CD8-positive, alpha-beta memory T cell (primary cell): ENCODE data around the gene SNCAIP. TPM values are rescaled to one million over a fixed set of nuclear protein-coding genes. Genes with fewer than 3 reads are reported as not detected.

Source experiments
- CTCF ChIA-PET: fragments of 350-600 bp; sonication (Branson Sonifier 250); formaldehyde crosslinking; loops from one replicate; lab custom pipeline; 2021; ENCODE audit warnings: antibody characterized with exemption; lab: Charles Lee
- POLR2A ChIA-PET: fragments of 350-600 bp; sonication (Branson Sonifier 250); formaldehyde crosslinking; loops from one replicate; lab custom pipeline; 2021; ENCODE audit warnings: antibody characterized with exemption; lab: Charles Lee
- DNase-seq, 5 donors: peaks; one replicate each; pipeline versions ENCODE4 v3.0.0 to v3.0.0-alpha.2; 2020 to 2022; ENCODE audit warnings: mixed read lengths in 1 of 5
- H3K27ac ChIP-seq: one replicate; pipeline ENCODE4 v1.7.0; 2013; ENCODE audit warnings: low read depth, mild to moderate bottlenecking, low read length, moderate library complexity
- H3K27me3 ChIP-seq: 2 replicates; pipeline ENCODE4 v1.7.0; 2013; ENCODE audit warnings: low read length, mild to moderate bottlenecking; ENCODE audit not compliant: insufficient read depth, poor library complexity, severe bottlenecking
- H3K36me3 ChIP-seq: 2 replicates; pipeline ENCODE4 v1.7.0; 2013; ENCODE audit warnings: mild to moderate bottlenecking, low read length, moderate library complexity; ENCODE audit not compliant: insufficient read depth
- H3K4me1 ChIP-seq: 2 replicates; pipeline ENCODE4 v1.7.0; 2013; ENCODE audit warnings: mild to moderate bottlenecking, low read length, moderate library complexity; ENCODE audit not compliant: insufficient read depth
- H3K4me3 ChIP-seq: 2 replicates; pipeline ENCODE4 v1.7.0; 2013; ENCODE audit warnings: mild to moderate bottlenecking, low read length
- H3K9me3 ChIP-seq: 2 replicates; pipeline ENCODE4 v1.7.0; 2013; ENCODE audit warnings: mild to moderate bottlenecking, low read length
- H3K27ac Mint-ChIP-seq, 8 donors: one replicate each; pipeline ENCODE4 v1.8.0; 2020 to 2021; ENCODE audit warnings: mixed read lengths in 8 of 8, mild to moderate bottlenecking in 6 of 8, inconsistent platforms in 3 of 8, moderate library complexity in 3 of 8
- H3K27me3 Mint-ChIP-seq, 2 donors: one replicate each; pipeline ENCODE4 v1.8.0; 2020 to 2021; ENCODE audit warnings: mixed read lengths in 2 of 2, mild to moderate bottlenecking in 1 of 2, moderate library complexity in 1 of 2
- H3K36me3 Mint-ChIP-seq, 3 donors: one replicate each; pipeline ENCODE4 v1.8.0; 2020 to 2021; ENCODE audit warnings: mixed read lengths in 3 of 3, inconsistent platforms in 1 of 3, mild to moderate bottlenecking in 1 of 3
- H3K4me1 Mint-ChIP-seq, 3 donors: one replicate each; pipeline ENCODE4 v1.8.0; 2020 to 2021; ENCODE audit warnings: mixed read lengths in 3 of 3, inconsistent platforms in 1 of 3, mild to moderate bottlenecking in 1 of 3
- H3K4me3 Mint-ChIP-seq, 7 donors: one replicate each; pipeline ENCODE4 v1.8.0; 2020 to 2021; ENCODE audit warnings: mixed read lengths in 7 of 7, mild to moderate bottlenecking in 6 of 7, moderate library complexity in 4 of 7, inconsistent platforms in 2 of 7
- H3K9me3 Mint-ChIP-seq, 5 donors: one replicate each; pipeline ENCODE4 v1.8.0; 2020 to 2022; ENCODE audit warnings: mixed read lengths in 5 of 5, mild to moderate bottlenecking in 3 of 5, moderate library complexity in 2 of 5, inconsistent platforms in 1 of 5
- polyA plus RNA-seq: library from polyadenylated mRNA; unstranded; fragments of 300-500 nt; fragmentation: Illumina TruSeq; gene quantifications from one replicate; pipeline ENCODE4 v1.2.3, GENCODE V29; 2021
- total RNA-seq, 2 experiments: library from RNA; stranded (reverse); gene quantifications; one replicate each; pipeline ENCODE4 v1.2.3, GENCODE V29; 2021

SNCAIP gene
- total and polyA plus RNA-seq, 3 experiments from 2014 or later, result not detected

GRCh38 chr5:122304471-122305215 lies 7.4 kb upstream of the SNCAIP start:
- no peaks in the 10 kb centered on the region for H3K27me3 ChIP-seq
- peaks cover 0 to 9% (median 4%) of the 10 kb centered on the region in 5 donors for H3K9me3 Mint-ChIP-seq
- H3K36me3 ChIP-seq, result no peaks in the 10 kb centered on the region
- ChIA-PET CTCF (no interaction called here), POLR2A (no interaction called here)
- no peaks in the 10 kb centered on the region for H3K4me1 ChIP-seq
- no peak overlapping the region for H3K27ac ChIP-seq
- peaks cover 1 to 6% of the 10 kb centered on the region in 2 donors for H3K27me3 Mint-ChIP-seq
- H3K27ac Mint-ChIP-seq, result no peak overlapping the region
- no peak overlapping the region for H3K4me3 Mint-ChIP-seq
- no peaks in the 10 kb centered on the region for H3K9me3 ChIP-seq
- H3K4me3 ChIP-seq, result no peak overlapping the region
- no peak for DNase-seq
- no peaks in the 10 kb centered on the region for H3K4me1 Mint-ChIP-seq
- H3K36me3 Mint-ChIP-seq, result no peaks in the 10 kb centered on the region

DNA sequence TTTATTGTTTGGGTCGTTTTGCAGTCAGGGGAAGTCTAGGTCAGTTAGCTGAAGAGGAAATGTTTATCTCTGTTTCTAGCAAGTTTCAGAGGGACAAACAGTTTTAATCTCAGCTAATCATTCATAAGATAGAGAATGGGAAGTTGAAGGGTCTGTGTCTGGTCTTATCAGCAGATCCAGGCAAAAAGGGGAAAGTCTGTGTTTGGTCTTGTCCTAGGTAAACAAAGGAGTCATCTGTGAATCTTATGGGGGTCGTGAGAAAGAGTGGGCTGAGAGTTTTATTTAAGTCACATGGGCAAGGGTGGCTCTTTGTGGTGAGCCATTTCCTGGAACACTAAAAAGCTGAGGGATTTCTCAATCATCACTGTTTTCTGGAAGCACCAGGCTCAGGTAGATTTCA lies 5.6 kb upstream of the SNCAIP start:
- no peaks in the 10 kb centered on the region for H3K27me3 ChIP-seq
- H3K4me1 ChIP-seq, result no peaks in the 10 kb centered on the region
- H3K36me3 ChIP-seq, result no peaks in the 10 kb centered on the region
- no peak overlapping the region for H3K4me3 Mint-ChIP-seq
- no peaks in the 10 kb centered on the region for H3K4me1 Mint-ChIP-seq
- H3K9me3 ChIP-seq, result no peaks in the 10 kb centered on the region
- no peaks in the 10 kb centered on the region for H3K36me3 Mint-ChIP-seq
- ChIA-PET CTCF (interaction anchor here (1.6 kb wide), 1 partner anchor 9 kb away, joined by 3 read pairs; no protein-coding TSS in a partner anchor), POLR2A (no interaction called here)
- peaks cover 15 to 24% of the 10 kb centered on the region in 2 donors for H3K27me3 Mint-ChIP-seq
- H3K27ac Mint-ChIP-seq, result no peak overlapping the region
- peaks cover 0 to 10% (median 5%) of the 10 kb centered on the region in 5 donors for H3K9me3 Mint-ChIP-seq
- H3K27ac ChIP-seq, result no peak overlapping the region
- H3K4me3 ChIP-seq, result no peak overlapping the region
- DNase-seq, result no peak

DNA sequence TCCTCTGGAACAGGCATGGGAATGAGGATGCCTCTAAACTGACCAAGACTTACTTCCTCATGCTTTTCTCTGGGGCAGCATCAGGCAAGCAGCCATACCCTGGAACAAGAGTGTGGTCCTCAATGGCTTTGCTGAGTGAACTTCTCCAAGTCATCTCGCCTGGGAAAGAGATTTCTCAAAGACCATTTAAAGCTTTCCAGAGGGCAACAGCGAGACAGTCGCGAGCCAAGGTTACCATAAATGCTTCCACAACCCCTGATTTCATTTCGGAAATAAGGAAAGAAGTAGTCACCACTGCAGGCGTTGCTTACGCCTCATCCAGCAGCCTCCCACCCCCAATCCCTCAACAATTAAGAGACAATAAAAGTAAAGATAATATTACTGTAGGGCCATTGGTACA lies 1.1 kb upstream of the SNCAIP start:
- peaks cover 8% of the 10 kb centered on the region for H3K27me3 ChIP-seq
- H3K36me3 Mint-ChIP-seq, result no peaks in the 10 kb centered on the region
- H3K4me1 ChIP-seq, result no peaks in the 10 kb centered on the region
- H3K9me3 ChIP-seq, result no peaks in the 10 kb centered on the region
- H3K27me3 Mint-ChIP-seq, result peaks cover 25 to 55% of the 10 kb centered on the region in 2 donors
- no peak for DNase-seq
- H3K36me3 ChIP-seq, result no peaks in the 10 kb centered on the region
- no peak overlapping the region for H3K4me3 ChIP-seq
- no peak overlapping the region for H3K27ac ChIP-seq
- no peak overlapping the region for H3K27ac Mint-ChIP-seq
- no peak overlapping the region for H3K4me3 Mint-ChIP-seq
- POLR2A ChIA-PET, result no interaction called here
- H3K9me3 Mint-ChIP-seq, result peaks cover 0 to 14% (median 6%) of the 10 kb centered on the region in 5 donors
- CTCF ChIA-PET, result no interaction called here
- peaks cover 2 to 10% (median 6%) of the 10 kb centered on the region in 3 donors for H3K4me1 Mint-ChIP-seq

DNA sequence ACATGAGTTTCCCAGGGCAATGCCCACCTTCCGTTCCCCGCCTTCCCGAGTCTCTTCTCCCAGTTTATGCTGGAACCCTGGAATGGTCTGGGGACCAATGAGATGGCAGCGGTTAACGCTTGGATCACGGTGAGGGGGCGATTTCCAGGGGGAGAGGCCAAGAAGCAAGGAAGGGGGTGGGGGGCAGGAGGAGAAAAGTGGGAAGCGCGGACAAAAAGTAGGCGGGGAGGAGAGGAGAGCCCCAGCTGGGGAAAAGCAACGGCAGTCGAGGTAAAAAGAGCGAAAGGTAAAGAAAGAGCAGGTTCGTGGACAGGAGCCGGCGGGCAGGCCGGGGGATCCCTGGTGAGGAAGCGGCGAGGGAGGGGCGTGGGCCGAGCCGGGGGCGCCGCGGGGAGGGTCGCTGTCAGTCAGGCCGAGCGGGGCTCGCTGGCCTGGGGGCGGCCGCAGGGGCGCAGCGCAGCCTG lies 508 bp upstream of the SNCAIP start:
- ChIA-PET POLR2A (no interaction called here), CTCF (no interaction called here)
- Mint-ChIP-seq H3K27ac (no peak overlapping the region), H3K9me3 (peaks cover 0 to 10% (median 5%) of the 10 kb centered on the region in 5 donors), H3K36me3 (no peaks in the 10 kb centered on the region), H3K27me3 (peaks cover 25 to 55% of the 10 kb centered on the region in 2 donors), H3K4me3 (no peak overlapping the region), H3K4me1 (peaks cover 2 to 10% (median 6%) of the 10 kb centered on the region in 3 donors)
- Histone ChIP-seq H3K9me3 (no peaks in the 10 kb centered on the region), H3K4me1 (no peaks in the 10 kb centered on the region), H3K27me3 (peaks cover 8% of the 10 kb centered on the region), H3K27ac (no peak overlapping the region), H3K36me3 (no peaks in the 10 kb centered on the region), H3K4me3 (no peak overlapping the region)
- no peak for DNase-seq

- ChIA-PET CTCF (no interaction called here), POLR2A (no interaction called here)
- H3K4me3 ChIP-seq, result no peak overlapping the region
- no peaks in the 10 kb centered on the region for H3K36me3 Mint-ChIP-seq
- peaks cover 2 to 10% (median 6%) of the 10 kb centered on the region in 3 donors for H3K4me1 Mint-ChIP-seq
- H3K4me1 ChIP-seq, result no peaks in the 10 kb centered on the region
- peak overlapping the region in 1 of 7 donors; percentile 5 for H3K4me3 Mint-ChIP-seq
- DNase-seq, result no peak
- no peak overlapping the region for H3K27ac ChIP-seq
- peaks cover 25 to 55% of the 10 kb centered on the region in 2 donors for H3K27me3 Mint-ChIP-seq
- H3K27ac Mint-ChIP-seq, result no peak overlapping the region
- peaks cover 8% of the 10 kb centered on the region for H3K27me3 ChIP-seq
- no peaks in the 10 kb centered on the region for H3K9me3 ChIP-seq
- no peaks in the 10 kb centered on the region for H3K36me3 ChIP-seq
- H3K9me3 Mint-ChIP-seq, result peaks cover 0 to 10% (median 5%) of the 10 kb centered on the region in 5 donors
Measured at GRCh38 chr5:122312591-122313406, 762 bp downstream of the SNCAIP start.

- Mint-ChIP-seq H3K27me3 (peaks cover 27 to 55% of the 10 kb centered on the region in 2 donors), H3K4me3 (no peak overlapping the region), H3K27ac (no peak overlapping the region), H3K9me3 (peaks cover 0 to 10% (median 5%) of the 10 kb centered on the region in 5 donors), H3K36me3 (no peaks in the 10 kb centered on the region), H3K4me1 (peaks cover 2 to 10% (median 6%) of the 10 kb centered on the region in 3 donors)
- Histone ChIP-seq H3K27me3 (peaks cover 8% of the 10 kb centered on the region), H3K27ac (no peak overlapping the region), H3K4me1 (no peaks in the 10 kb centered on the region), H3K9me3 (no peaks in the 10 kb centered on the region), H3K36me3 (no peaks in the 10 kb centered on the region), H3K4me3 (no peak overlapping the region)
- ChIA-PET POLR2A (no interaction called here), CTCF (no interaction called here)
- DNase-seq, result no peak
Measured at GRCh38 chr5:122314036-122314435, 2.0 kb downstream of the SNCAIP start.

- ChIA-PET POLR2A (no interaction called here), CTCF (no interaction called here)
- Histone ChIP-seq H3K9me3 (no peaks in the 10 kb centered on the region), H3K36me3 (no peaks in the 10 kb centered on the region), H3K27me3 (peaks cover 8% of the 10 kb centered on the region), H3K4me3 (no peak overlapping the region), H3K27ac (no peak overlapping the region), H3K4me1 (no peaks in the 10 kb centered on the region)
- H3K27ac Mint-ChIP-seq, result no peak overlapping the region
- no peaks in the 10 kb centered on the region for H3K36me3 Mint-ChIP-seq
- peaks cover 0 to 5% (median 4%) of the 10 kb centered on the region in 5 donors for H3K9me3 Mint-ChIP-seq
- H3K4me1 Mint-ChIP-seq, result peaks cover 2 to 10% (median 6%) of the 10 kb centered on the region in 3 donors
- no peak overlapping the region for H3K4me3 Mint-ChIP-seq
- no peak for DNase-seq
- peaks cover 20 to 40% of the 10 kb centered on the region in 2 donors for H3K27me3 Mint-ChIP-seq
Measured at GRCh38 chr5:122315521-122315920, 3.5 kb downstream of the SNCAIP start.

- Mint-ChIP-seq H3K4me3 (no peak overlapping the region), H3K4me1 (peaks cover 2 to 10% (median 6%) of the 10 kb centered on the region in 3 donors), H3K9me3 (peaks cover 0 to 5% (median 2%) of the 10 kb centered on the region in 5 donors), H3K36me3 (no peaks in the 10 kb centered on the region), H3K27me3 (peaks cover 15 to 29% of the 10 kb centered on the region in 2 donors), H3K27ac (no peak overlapping the region)
- H3K4me3 ChIP-seq, result no peak overlapping the region
- H3K27me3 ChIP-seq, result peaks cover 8% of the 10 kb centered on the region
- no peak for DNase-seq
- CTCF ChIA-PET, result no interaction called here
- no peaks in the 10 kb centered on the region for H3K36me3 ChIP-seq
- H3K9me3 ChIP-seq, result no peaks in the 10 kb centered on the region
- H3K27ac ChIP-seq, result no peak overlapping the region
- no peaks in the 10 kb centered on the region for H3K4me1 ChIP-seq
- POLR2A ChIA-PET, result no interaction called here
Measured at GRCh38 chr5:122316656-122317055, 4.6 kb downstream of the SNCAIP start.
